IPS-15b (cell line): ENCODE data around the gene SUMO2.

Experiments
- H3K27me3 ChIP-seq: one replicate; pipeline ENCODE4 v1.6.1; 2013; ENCODE audit warnings: low read length; ENCODE audit not compliant: control insufficient read depth, insufficient read depth
- H3K36me3 ChIP-seq: one replicate; pipeline ENCODE4 v1.6.1; 2013; ENCODE audit warnings: low read length; ENCODE audit not compliant: control insufficient read depth, insufficient read depth
- H3K4me1 ChIP-seq: one replicate; pipeline ENCODE4 v1.6.1; 2013; ENCODE audit warnings: mild to moderate bottlenecking, low read length; ENCODE audit not compliant: control insufficient read depth, insufficient read depth
- H3K4me3 ChIP-seq: one replicate; pipeline ENCODE4 v1.5.1; 2013; ENCODE audit warnings: low read depth, low read length
- H3K9ac ChIP-seq: one replicate; pipeline ENCODE4 v1.6.1; 2013; ENCODE audit warnings: low read depth, mild to moderate bottlenecking, low read length
- H3K9me3 ChIP-seq: one replicate; pipeline ENCODE4 v1.6.1; 2013; ENCODE audit warnings: mild to moderate bottlenecking, low read length; ENCODE audit not compliant: control insufficient read depth, insufficient read depth

SUMO2 gene

DNA sequence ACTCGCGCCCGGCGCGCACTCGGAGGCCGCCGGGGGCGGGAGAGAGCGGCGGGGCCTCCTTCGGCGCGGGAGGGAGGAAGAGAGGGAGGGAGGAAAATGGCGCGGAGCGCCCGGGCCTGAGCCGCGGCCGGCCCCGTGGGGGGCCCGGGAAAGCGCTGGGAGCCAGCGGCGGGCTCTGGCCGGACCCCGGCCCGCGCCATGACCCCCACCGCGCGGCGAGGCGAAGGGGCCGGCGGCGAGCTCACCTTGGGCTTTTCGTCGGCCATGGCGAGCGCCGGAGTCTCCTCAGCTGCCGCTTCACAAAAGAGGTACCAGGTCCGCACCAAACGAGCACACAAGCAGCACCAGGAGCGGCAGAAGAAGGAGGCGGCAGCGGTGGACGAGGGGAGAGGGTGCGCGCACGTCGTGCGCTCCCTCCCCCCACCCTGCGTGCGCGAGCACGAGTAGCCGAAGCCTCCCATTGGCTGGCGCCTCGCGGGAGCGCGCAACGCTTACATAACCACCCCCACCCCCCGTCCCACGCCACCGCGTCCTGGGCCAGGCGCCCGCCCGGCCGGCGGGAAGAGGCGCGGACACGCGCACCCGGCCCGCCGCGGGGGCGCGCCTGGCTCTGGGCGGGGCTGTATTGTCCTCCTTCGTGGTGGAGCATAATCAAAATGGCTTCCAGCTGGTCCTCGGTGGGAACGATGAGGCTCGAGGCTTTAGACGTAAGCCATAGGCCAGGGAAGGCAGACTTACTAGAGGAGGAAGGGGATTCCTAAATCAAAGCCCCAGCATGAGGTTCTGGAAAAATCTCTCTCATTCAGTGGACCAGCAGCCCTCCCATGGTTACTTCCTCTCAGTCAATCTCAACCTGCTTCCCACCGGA is at the start of gene SUMO2:
Gene SUMO2 (minus strand): TSS at position 391 of the 868 bp plus-strand sequence. CDS start 125 bp downstream, at position 266.
- H3K36me3 ChIP-seq, result peaks cover 17% of the 10 kb centered on the region
- no peaks in the 10 kb centered on the region for H3K27me3 ChIP-seq
- H3K9ac ChIP-seq, result peak within 1 kb of the TSS; percentile 97
- peaks cover 6% of the 10 kb centered on the region for H3K4me1 ChIP-seq
- H3K4me3 ChIP-seq, result peak within 1 kb of the TSS; percentile 89
- no peaks in the 10 kb centered on the region for H3K9me3 ChIP-seq

DNA sequence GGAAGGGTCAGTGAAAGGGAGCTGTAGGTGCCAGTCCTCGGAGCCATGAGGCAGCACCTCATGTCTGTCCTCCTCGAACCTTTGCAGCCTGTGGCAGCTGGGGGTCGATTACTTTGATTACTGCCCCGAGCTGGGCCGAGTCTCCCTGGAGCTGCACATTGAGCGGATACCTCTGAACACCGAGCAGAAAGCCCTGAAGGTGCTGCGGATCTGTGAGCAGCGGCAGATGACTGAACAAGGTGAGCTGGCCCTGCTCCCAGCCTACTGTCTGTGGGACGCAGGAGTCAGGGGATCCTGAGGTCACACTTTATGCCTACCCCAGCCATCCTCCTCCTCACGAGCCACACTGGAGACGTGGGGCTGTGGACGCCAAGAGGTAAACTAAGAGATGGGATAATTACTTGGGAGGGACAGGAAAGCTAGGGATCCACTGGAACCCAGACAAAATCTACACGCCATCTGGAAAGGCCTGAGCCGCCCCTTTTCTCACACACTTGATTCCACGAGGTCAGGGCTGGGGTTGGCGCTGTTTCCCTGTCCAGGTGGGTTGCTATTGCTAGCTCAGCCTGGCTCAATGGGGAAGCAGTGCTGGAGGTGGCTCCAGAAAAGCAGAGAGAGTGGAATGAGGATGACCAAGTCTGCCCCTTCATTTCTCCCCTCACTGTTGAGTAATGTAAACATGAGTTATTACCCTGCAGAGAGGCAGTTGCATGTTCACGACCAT is 49.1 kb upstream of the SUMO2 start:
- H3K27me3 ChIP-seq, result no peaks in the 10 kb centered on the region
- H3K36me3 ChIP-seq, result peaks cover 55% of the 10 kb centered on the region
- no peak overlapping the region for H3K4me3 ChIP-seq
- H3K9ac ChIP-seq, result no peak overlapping the region
- H3K4me1 ChIP-seq, result no peaks in the 10 kb centered on the region
- no peaks in the 10 kb centered on the region for H3K9me3 ChIP-seq

DNA sequence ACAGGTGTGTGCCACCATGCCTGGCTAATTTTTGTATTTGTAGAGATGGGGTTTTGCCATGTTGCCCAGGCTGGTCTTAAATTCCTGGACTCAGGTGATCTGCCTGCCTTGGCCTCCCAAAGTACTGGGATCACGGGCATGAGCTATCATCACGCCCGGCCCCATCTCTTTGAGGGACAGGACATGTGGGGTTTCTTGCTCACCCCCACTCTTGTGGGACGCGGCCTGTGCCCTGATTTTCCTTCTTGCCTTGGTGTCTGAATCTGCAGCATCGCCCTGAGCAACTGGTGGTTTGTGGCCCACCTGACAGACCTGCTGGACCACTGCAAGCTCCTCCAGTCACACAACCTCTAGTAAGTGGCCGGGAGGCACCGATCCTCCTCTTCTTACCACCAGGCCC is 48.3 kb upstream of the SUMO2 start:
- H3K9ac ChIP-seq, result no peak overlapping the region
- H3K4me1 ChIP-seq, result no peaks in the 10 kb centered on the region
- H3K27me3 ChIP-seq, result no peaks in the 10 kb centered on the region
- no peak overlapping the region for H3K4me3 ChIP-seq
- peaks cover 60% of the 10 kb centered on the region for H3K36me3 ChIP-seq
- no peaks in the 10 kb centered on the region for H3K9me3 ChIP-seq

DNA sequence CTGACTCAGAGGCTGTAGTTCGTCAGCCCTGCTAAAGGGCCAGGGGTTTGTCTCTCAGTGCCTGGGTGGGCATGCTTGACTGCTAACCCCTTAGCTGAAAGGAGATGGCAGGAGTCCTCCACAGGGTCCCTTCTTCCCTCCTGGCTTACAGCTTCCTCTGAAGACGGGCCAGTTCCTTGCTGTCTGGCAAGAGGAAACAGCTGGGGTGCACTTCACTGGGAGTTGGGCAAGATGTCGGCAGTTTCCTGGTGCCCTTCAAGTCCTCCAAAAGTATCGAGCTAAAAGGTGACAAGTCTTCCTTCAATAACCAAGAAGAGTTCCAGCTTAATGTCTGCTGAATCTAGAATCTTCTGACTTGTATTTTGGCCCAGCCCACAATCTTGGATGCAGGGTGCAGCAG is 46.1 kb upstream of the SUMO2 start:
- H3K36me3 ChIP-seq, result peaks cover 70% of the 10 kb centered on the region

DNA sequence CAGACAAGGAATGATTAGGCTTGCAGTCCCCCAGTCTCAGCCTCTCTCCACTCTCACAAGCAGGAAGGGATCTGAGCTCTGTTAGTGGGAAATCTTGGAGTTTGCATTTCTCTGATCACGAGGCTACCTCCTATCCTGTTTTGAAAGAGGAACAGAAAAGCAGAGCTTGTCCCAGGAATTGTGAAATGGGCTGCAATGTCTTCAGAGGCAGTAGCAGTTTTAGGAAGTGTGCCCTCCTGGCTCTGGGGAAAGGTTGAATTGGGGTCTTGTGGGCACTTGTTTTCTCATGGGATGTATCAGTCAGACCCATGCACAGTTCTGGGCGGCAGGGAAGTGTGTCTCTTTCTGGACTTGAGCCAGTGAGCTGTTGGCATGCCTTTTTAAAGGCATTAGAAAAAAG is 45.5 kb upstream of the SUMO2 start:
- Histone ChIP-seq H3K27me3 (no peaks in the 10 kb centered on the region), H3K9me3 (no peaks in the 10 kb centered on the region), H3K4me3 (no peak overlapping the region), H3K36me3 (peaks cover 70% of the 10 kb centered on the region), H3K4me1 (no peaks in the 10 kb centered on the region), H3K9ac (no peak overlapping the region)

More for the DNA sequence above, 46.1 kb upstream of the SUMO2 start:
- Histone ChIP-seq H3K27me3 (no peaks in the 10 kb centered on the region), H3K4me3 (no peak overlapping the region), H3K9ac (no peak overlapping the region), H3K9me3 (no peaks in the 10 kb centered on the region), H3K4me1 (no peaks in the 10 kb centered on the region)

DNA sequence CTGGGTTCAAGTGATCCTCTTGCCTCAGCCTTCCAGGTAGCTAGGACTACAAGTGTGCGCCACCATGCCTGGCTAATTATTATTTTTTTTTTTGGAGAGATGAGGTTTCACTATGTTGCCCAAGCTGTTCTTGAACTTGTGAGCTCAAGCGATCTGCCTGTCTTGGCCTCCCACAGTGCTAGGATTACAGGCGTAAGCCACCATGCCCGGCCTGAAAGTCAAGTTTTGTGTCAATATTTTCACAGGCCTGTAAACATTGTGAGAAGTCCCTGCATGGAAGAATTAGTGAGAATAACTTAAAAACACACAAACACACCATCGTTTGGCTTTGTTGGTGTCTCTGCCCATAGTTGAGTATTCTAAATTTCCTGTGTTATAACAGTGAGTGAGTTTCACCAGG is 45.0 kb upstream of the SUMO2 start:
- Histone ChIP-seq H3K9me3 (no peaks in the 10 kb centered on the region), H3K36me3 (peaks cover 66% of the 10 kb centered on the region), H3K4me1 (no peaks in the 10 kb centered on the region), H3K4me3 (no peak overlapping the region), H3K27me3 (no peaks in the 10 kb centered on the region), H3K9ac (no peak overlapping the region)

DNA sequence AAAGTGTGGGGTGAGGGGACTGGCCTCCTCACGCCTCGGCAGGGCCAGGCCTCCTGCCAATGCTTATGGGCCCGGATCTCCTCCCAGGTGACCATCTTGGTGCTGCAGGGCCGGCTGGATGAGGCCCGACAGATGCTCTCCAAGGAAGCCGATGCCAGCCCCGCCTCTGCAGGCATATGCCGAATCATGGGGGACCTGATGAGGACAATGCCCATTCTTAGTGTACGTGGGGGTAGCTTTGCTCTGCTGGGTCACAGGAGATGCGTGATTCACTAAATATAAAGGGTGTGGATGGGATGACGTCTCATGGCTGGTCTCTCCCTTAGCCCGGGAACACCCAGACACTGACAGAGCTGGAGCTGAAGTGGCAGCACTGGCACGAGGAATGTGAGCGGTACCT is 42.3 kb upstream of the SUMO2 start:
- H3K9ac ChIP-seq, result no peak overlapping the region

DNA sequence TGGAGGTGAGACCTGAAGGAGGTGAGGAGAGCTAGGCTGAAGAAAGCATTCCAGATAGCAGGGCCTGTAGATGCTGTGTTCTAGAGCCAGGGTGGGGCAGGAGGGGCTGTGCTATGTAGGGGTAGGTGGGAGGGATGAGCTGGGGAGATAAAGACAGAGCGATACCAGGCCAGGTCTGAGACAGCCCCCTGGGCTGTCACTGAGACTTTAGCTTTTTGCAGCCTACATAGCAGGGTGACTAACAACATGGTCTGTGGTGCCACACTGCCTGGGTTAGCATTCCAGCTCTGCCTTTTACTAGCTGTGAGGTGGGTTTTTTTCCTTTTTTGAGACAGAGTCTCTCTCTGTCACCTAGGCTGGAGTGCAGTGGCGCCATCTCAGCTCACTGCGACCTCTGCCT is 37.1 kb upstream of the SUMO2 start:
- no peaks in the 10 kb centered on the region for H3K27me3 ChIP-seq
- H3K36me3 ChIP-seq, result peaks cover 31% of the 10 kb centered on the region
- no peaks in the 10 kb centered on the region for H3K9me3 ChIP-seq
- no peak overlapping the region for H3K9ac ChIP-seq
- H3K4me1 ChIP-seq, result no peaks in the 10 kb centered on the region
- no peak overlapping the region for H3K4me3 ChIP-seq

More for the DNA sequence above, 42.3 kb upstream of the SUMO2 start:
- H3K27me3 ChIP-seq, result no peaks in the 10 kb centered on the region
- no peaks in the 10 kb centered on the region for H3K9me3 ChIP-seq
- H3K4me3 ChIP-seq, result no peak overlapping the region
- peaks cover 52% of the 10 kb centered on the region for H3K36me3 ChIP-seq
- no peaks in the 10 kb centered on the region for H3K4me1 ChIP-seq

DNA sequence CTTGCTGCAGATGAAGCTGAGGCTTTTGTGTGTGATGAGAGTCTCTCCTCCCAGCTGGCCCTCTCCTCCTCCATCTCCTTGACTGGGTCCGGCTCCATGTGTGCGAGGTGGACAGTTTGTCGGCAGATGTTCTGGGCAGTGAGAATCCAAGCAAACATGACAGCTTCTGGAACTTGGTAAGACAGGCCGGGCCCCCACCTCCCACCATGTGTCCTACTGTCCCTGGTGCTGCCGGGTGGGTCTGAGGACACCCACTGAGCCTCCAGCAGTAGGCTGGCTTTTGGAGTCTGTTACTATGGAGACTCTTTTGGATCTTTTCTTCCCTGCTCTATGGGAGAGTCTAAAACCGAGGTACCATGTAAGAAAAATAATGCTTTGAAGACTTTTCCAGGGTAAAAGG is 35.4 kb upstream of the SUMO2 start:
- Histone ChIP-seq H3K27me3 (no peaks in the 10 kb centered on the region), H3K9ac (no peak overlapping the region), H3K36me3 (peaks cover 40% of the 10 kb centered on the region), H3K9me3 (no peaks in the 10 kb centered on the region), H3K4me1 (no peaks in the 10 kb centered on the region), H3K4me3 (no peak overlapping the region)

DNA sequence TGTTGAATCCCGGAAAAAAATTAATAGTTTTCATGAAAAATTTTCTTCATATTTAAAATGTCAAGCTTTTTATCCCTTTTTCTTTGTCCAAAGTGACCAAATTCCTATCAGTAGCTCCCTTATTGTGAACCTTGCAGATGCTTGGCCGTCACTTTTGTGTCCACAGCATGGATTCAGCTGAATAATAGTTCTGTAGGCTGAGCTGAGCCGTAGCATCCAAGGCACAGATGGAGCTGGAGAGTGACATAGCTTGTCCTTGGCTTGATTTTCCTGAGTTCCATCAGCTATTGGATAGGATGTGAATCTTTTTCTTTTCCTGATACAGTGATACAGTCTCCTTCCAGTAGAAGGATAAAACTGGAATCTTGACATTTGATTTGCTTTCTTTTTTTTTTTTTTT is 26.3 kb upstream of the SUMO2 start:
- Histone ChIP-seq H3K9me3 (no peaks in the 10 kb centered on the region), H3K27me3 (no peaks in the 10 kb centered on the region), H3K4me1 (no peaks in the 10 kb centered on the region), H3K9ac (no peak overlapping the region), H3K4me3 (no peak overlapping the region), H3K36me3 (peaks cover 14% of the 10 kb centered on the region)

DNA sequence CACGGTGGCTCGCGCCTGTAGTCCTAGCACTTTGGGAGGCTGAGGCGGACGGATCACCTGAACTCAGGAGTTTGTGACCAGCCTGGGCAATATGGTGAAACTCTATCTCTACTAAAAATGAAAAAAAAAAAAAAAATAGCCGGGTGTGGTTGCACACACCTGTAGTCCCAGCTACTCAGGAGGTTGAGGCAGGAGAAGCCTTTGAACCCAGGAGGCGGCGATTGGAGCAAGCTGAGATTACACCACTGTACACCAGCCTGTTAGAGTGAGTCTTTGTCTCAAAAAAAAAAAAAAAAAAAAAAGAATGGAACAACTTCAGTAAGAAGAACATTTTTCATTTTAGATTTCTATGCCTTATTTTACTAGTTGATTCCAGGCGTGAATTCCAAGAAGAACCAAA is 25.4 kb upstream of the SUMO2 start:
- Histone ChIP-seq H3K27me3 (no peaks in the 10 kb centered on the region), H3K4me3 (no peak overlapping the region), H3K9ac (no peak overlapping the region), H3K36me3 (peaks cover 8% of the 10 kb centered on the region), H3K9me3 (no peaks in the 10 kb centered on the region), H3K4me1 (no peaks in the 10 kb centered on the region)

DNA sequence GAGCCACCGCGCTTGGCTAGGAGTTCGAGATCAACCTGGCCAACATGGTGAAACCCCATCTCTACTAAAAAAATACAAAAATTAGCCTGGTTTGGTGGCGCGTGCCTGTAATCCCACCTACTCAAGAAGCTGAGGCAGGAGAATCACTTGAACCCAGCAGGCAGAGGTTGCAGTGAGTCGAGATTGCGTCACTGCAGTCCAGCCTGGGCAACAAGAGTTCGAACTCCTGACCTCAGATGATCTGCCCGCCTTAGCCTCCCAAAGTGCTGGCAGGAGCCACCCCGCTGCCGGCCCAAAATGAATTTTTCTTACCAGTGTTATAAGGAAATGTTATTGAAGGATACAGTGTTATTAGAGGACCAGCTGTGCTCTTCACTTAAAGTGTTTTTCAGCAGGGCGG is 25.0 kb upstream of the SUMO2 start:
- no peaks in the 10 kb centered on the region for H3K27me3 ChIP-seq
- H3K36me3 ChIP-seq, result peaks cover 4% of the 10 kb centered on the region
- no peak overlapping the region for H3K9ac ChIP-seq
- H3K4me1 ChIP-seq, result no peaks in the 10 kb centered on the region
- H3K9me3 ChIP-seq, result no peaks in the 10 kb centered on the region
- no peak overlapping the region for H3K4me3 ChIP-seq
